HepG2 (cell line): ENCODE data around the gene CCDC80. TPM values are rescaled to one million over a fixed set of nuclear protein-coding genes. Genes with fewer than 3 reads are reported as not detected.

ENCODE experiments used
- ATAC-seq: fragments of 200-7000 bp; cut with Tn5 transposase; 3 replicates; pipeline ENCODE4 v1.9.1; 2020; ENCODE audit warnings: mild to moderate bottlenecking, moderate library complexity
- BruUV-seq: library from RNA; stranded (reverse); fragments of 400-500 nt; replicated peaks from 2 replicates; lab custom pipeline; 2021; lab: Mats Ljungman, UMichigan
- CTCF ChIA-PET: fragments of 300-600 bp; formaldehyde crosslinking; extraction: SDS; loops from one replicate; lab custom pipeline; 2021; ENCODE audit warnings: low total read pairs, inconsistent platforms, low intra/inter-chr PET ratio; lab: Yijun Ruan, JAX
- POLR2A ChIA-PET: fragments of 350-600 bp; sonication (Branson Sonifier 250); formaldehyde crosslinking; loops from one replicate; lab custom pipeline; 2020; ENCODE audit warnings: antibody characterized with exemption, inconsistent platforms; lab: Yijun Ruan, JAX
- DNase-seq: peaks from one replicate; pipeline ENCODE4 v3.0.0-alpha.2; 2015; ENCODE audit warnings: low spot score
- FAIRE-seq: peaks from 3 replicates; lab custom pipeline; 2011; peaks lifted over from hg19 to GRCh38; lab: Jason Lieb, UNC
- H2AFZ ChIP-seq: one replicate; pipeline ENCODE4 v1.6.1; 2011; ENCODE audit warnings: low read length, inconsistent platforms
- H3K27ac ChIP-seq: fragments of 300-600 bp; 3 replicates; pipeline ENCODE4 v1.8.0; 2011; ENCODE audit warnings: mixed run types, mild to moderate bottlenecking, mixed read lengths, low read length, inconsistent platforms; ENCODE audit not compliant: insufficient read depth; ENCODE audit errors: extremely low read length
- H3K27me3 ChIP-seq, 2 experiments: fragments of 200-600 bp in 1 of 2; 2 replicates in 1 of 2; 3 replicates in 1 of 2; pipeline versions ENCODE4 v1.6.0 to v1.8.0; 2011; ENCODE audit warnings: low read length in 2 of 2, mild to moderate bottlenecking in 2 of 2, moderate library complexity in 2 of 2, inconsistent platforms in 1 of 2; ENCODE audit not compliant: insufficient read depth in 2 of 2, control insufficient read depth in 1 of 2
- H3K36me3 ChIP-seq, 2 experiments: fragments of 200-600 bp in 1 of 2; replicated peaks in 1 of 2; 2 replicates in 1 of 2; 3 replicates in 1 of 2; pipeline versions ENCODE4 v1.5.1 to v1.8.0; 2011; ENCODE audit warnings: low read length in 2 of 2, inconsistent platforms in 1 of 2; ENCODE audit not compliant: insufficient read depth in 2 of 2, control insufficient read depth in 1 of 2
- H3K4me1 ChIP-seq: 2 replicates; pipeline ENCODE4 v1.5.1; 2012; ENCODE audit warnings: low read length, inconsistent platforms; ENCODE audit not compliant: insufficient read depth
- H3K4me2 ChIP-seq: 2 replicates; pipeline ENCODE4 v1.6.0; 2011; ENCODE audit warnings: low read depth, low read length, inconsistent platforms
- H3K4me3 ChIP-seq, 3 experiments: fragments of 200-600 bp in 1 of 3; sonication (generic), shearing (Covaris generic) in 1 of 3; replicated peaks in 1 of 3; 2 replicates each; pipeline ENCODE4 v1.5.1; 2011 to 2016; ENCODE audit warnings: low read length in 3 of 3, inconsistent platforms in 2 of 3, low read depth in 2 of 3, mild to moderate bottlenecking in 2 of 3, control low read depth in 1 of 3, mixed read lengths in 1 of 3; ENCODE audit not compliant: insufficient read depth in 1 of 3
- H3K79me2 ChIP-seq: one replicate; pipeline ENCODE4 v1.6.1; 2011; ENCODE audit warnings: low read length, inconsistent platforms; ENCODE audit not compliant: insufficient read depth
- H3K9ac ChIP-seq: 2 replicates; pipeline ENCODE4 v1.6.0; 2011; ENCODE audit warnings: mild to moderate bottlenecking, low read depth, low read length, inconsistent platforms; ENCODE audit not compliant: insufficient read depth
- H3K9me3 ChIP-seq: 2 replicates; pipeline ENCODE4 v1.5.1; 2012; ENCODE audit warnings: mild to moderate bottlenecking, low read length
- H4K20me1 ChIP-seq: 2 replicates; pipeline ENCODE4 v1.6.0; 2011; ENCODE audit warnings: inconsistent platforms, mild to moderate bottlenecking, low read length, moderate library complexity; ENCODE audit not compliant: insufficient read depth
- BRCA1 ChIP-seq: sonication (generic); formaldehyde crosslinking; IDR thresholded peaks from 2 replicates; pipeline ENCODE4 v1.4.0; 2020; ENCODE audit warnings: missing genetic modification reagents
- HMGXB3 ChIP-seq: sonication (generic); formaldehyde crosslinking; IDR thresholded peaks from 2 replicates; pipeline ENCODE4 v1.4.0; 2020; ENCODE audit warnings: missing genetic modification reagents, borderline replicate concordance
- MBNL3 ChIP-seq: fragments of 250-450 bp; sonication (Bioruptor Pico); conservative IDR thresholded peaks from 2 replicates; pipeline ENCODE4 v1.8.0; 2022; ENCODE audit warnings: mild to moderate bottlenecking, inconsistent platforms
- THAP11 ChIP-seq: IDR thresholded peaks from 2 replicates; pipeline ENCODE4 v1.6.1; 2016; ENCODE audit warnings: missing biosample characterization, missing genetic modification reagents
- ZNF24 ChIP-seq: fragments of 450-650 bp; IDR thresholded peaks from 2 replicates; pipeline ENCODE4 v1.6.1; 2017; ENCODE audit warnings: antibody characterized with exemption, mild to moderate bottlenecking
- WGBS: methylation state at CpG from one replicate; pipeline ENCODE4 v1.1.6; 2017; ENCODE audit warnings: low lambda C conversion rate; 5-methylcytosine and 5-hydroxymethylcytosine counted together
- in situ Hi-C: cut with HindIII; loops from 2 replicates; pipeline ENCODE4 v1.10.0; 2017; ENCODE audit warnings: low pct_unique_long_range_greater_than_20kb; ENCODE audit not compliant: extremely low pct_ligation_motif_present
- intact Hi-C: fragments of 100-400 bp; cut with micrococcal nuclease; formaldehyde crosslinking; loops from one replicate; pipeline ENCODE4 v1.10.0; 2022; ENCODE audit not compliant: unreplicated experiment
- polyA plus RNA-seq, 8 experiments: library from polyadenylated mRNA; depleted of rRNA in 3 of 8; stranded (reverse) in 7 of 8; unstranded in 1 of 8; fragments of >200 nt; fragmentation: Illumina TruSeq in 4 of 8; extraction: Trizol in 4 of 8; gene quantifications; 2 replicates each; pipeline versions ENCODE4 v1.2.1 to v1.2.3, GENCODE V29; 2011 to 2016; ENCODE audit warnings: low read depth in 4 of 8, missing spikeins in 1 of 8, mixed read lengths in 1 of 8; ENCODE audit not compliant: insufficient read depth in 1 of 8
- total RNA-seq, 5 experiments: library from RNA; depleted of rRNA; stranded (reverse); fragments of >200 nt; fragmentation: Illumina TruSeq; extraction: Trizol; gene quantifications; 2 replicates each; pipeline ENCODE4 v1.2.3, GENCODE V29; 2016; ENCODE audit warnings: low read depth in 1 of 5

CCDC80 gene
- total and polyA plus RNA-seq, 2 of the 13 experiments (the other 11 are each of a cell fraction or from before 2014, with no cell fraction given): not detected

DNA sequence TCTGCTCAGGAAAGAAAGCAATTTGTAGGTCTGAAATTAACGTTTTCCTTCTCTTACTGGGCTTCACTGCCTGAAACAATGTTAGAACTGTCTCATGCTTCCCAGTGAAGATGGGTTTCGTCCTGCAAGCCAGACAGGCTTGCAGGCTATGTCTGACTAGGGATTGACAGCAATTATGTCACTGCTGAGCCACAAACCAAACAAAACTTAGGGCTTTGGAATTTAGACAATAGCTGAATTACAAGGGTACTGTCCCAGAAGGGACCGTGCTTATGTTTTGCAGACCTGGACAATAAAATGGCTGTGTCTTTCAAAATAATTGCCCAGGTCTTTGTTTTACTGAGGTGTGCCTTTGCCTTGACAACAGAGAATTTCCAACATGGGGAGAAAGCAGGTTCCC is 46.3 kb upstream of the CCDC80 start:
- Histone ChIP-seq H3K27me3 (no peaks in the 10 kb centered on the region), H3K4me3 (no peak overlapping the region), H2AFZ (no peak overlapping the region), H3K9ac (no peak overlapping the region), H3K27ac (no peak overlapping the region), H3K4me1 (no peaks in the 10 kb centered on the region), H3K9me3 (no peaks in the 10 kb centered on the region), H3K36me3 (no peaks in the 10 kb centered on the region), H4K20me1 (no peaks in the 10 kb centered on the region), H3K4me2 (no peak overlapping the region), H3K79me2 (no peaks in the 10 kb centered on the region)
- WGBS: 0% methylated on average over 3 of the region's 3 CpGs
- POLR2A ChIA-PET: no interaction called here
- no TSS peak for BruUV-seq
- TF ChIP-seq HMGXB3 (no peak), ZNF24 (no peak), THAP11 (CRISPR knock-in tag) (no peak), MBNL3 (CRISPR knock-in tag) (no peak), BRCA1 (no peak)
- no peak for FAIRE-seq
- CTCF ChIA-PET: no interaction called here
- no peak for ATAC-seq
- intact Hi-C loops: no loop called here
- DNase-seq: no peak
- in situ Hi-C loops: no loop called here
